ENCODE data around the gene PSMB2.

PSMB2 gene

GRCh38 chr1:35603941-35604340 lies 37.4 kb downstream of the PSMB2 start:
- H3K36me3 ChIP-seq (ENCODE audit: insufficient read depth, low read length) = peaks cover 95% of the 10 kb centered on the region
- TF ChIP-seq EZH2 (IDR thresholded peaks at IDR 0.05; ENCODE audit: borderline replicate concordance, low read depth, low read length, severe bottlenecking) (no peak), CTCF (IDR thresholded peaks at IDR 0.05; ENCODE audit: borderline replicate concordance, extremely low read depth, low read length, poor library complexity, severe bottlenecking) (no peak)
- H4K20me1 ChIP-seq (ENCODE audit: insufficient read depth, low read length) = peaks cover 11% of the 10 kb centered on the region
- H3K9me3 ChIP-seq (ENCODE audit: insufficient read depth, low read length, severe bottlenecking) = no peaks in the 10 kb centered on the region
- ATAC-seq (ENCODE audit: insufficient read depth, low read depth) (no peak), DNase-seq (no peak)
- no peak overlapping the region for H2AFZ ChIP-seq (ENCODE audit: low read depth, low read length)
- H3K27ac ChIP-seq (ENCODE audit: low read length) = no peak overlapping the region
- H3K79me2 ChIP-seq (ENCODE audit: insufficient read depth, low read length) = peaks cover 39% of the 10 kb centered on the region
- H3K4me3 ChIP-seq (ENCODE audit: low read depth in 1 of 2, low read length in 2 of 2) = no peak overlapping the region
- no peaks in the 10 kb centered on the region for H3K4me1 ChIP-seq (ENCODE audit: insufficient read depth, low read length)
- H3K9ac ChIP-seq (ENCODE audit: low read depth, low read length) = no peak overlapping the region
- H3K4me2 ChIP-seq (ENCODE audit: insufficient read depth, low read length) = no peak overlapping the region
- H3K27me3 ChIP-seq (ENCODE audit: insufficient read depth, low read length, poor library complexity) = no peaks in the 10 kb centered on the region

GRCh38 chr1:35603468-35603867 lies 37.9 kb downstream of the PSMB2 start:
- Histone ChIP-seq H3K27ac (ENCODE audit: low read length) (no peak overlapping the region), H3K36me3 (ENCODE audit: insufficient read depth, low read length) (peaks cover 93% of the 10 kb centered on the region), H2AFZ (ENCODE audit: low read depth, low read length) (no peak overlapping the region), H4K20me1 (ENCODE audit: insufficient read depth, low read length) (peaks cover 9% of the 10 kb centered on the region), H3K4me3 (ENCODE audit: low read depth in 1 of 2, low read length in 2 of 2) (no peak overlapping the region), H3K9me3 (ENCODE audit: insufficient read depth, low read length, severe bottlenecking) (no peaks in the 10 kb centered on the region), H3K79me2 (ENCODE audit: insufficient read depth, low read length) (peaks cover 34% of the 10 kb centered on the region), H3K4me2 (ENCODE audit: insufficient read depth, low read length) (no peak overlapping the region), H3K9ac (ENCODE audit: low read depth, low read length) (no peak overlapping the region), H3K27me3 (ENCODE audit: insufficient read depth, low read length, poor library complexity) (no peaks in the 10 kb centered on the region), H3K4me1 (ENCODE audit: insufficient read depth, low read length) (no peaks in the 10 kb centered on the region)
- ATAC-seq (ENCODE audit: insufficient read depth, low read depth) (no peak), DNase-seq (no peak)
- TF ChIP-seq CTCF (IDR thresholded peaks at IDR 0.05; ENCODE audit: borderline replicate concordance, extremely low read depth, low read length, poor library complexity, severe bottlenecking) = no peak
- TF ChIP-seq EZH2 (IDR thresholded peaks at IDR 0.05; ENCODE audit: borderline replicate concordance, low read depth, low read length, severe bottlenecking) = no peak

GRCh38 chr1:35600593-35600992 lies 40.7 kb downstream of the PSMB2 start:
- Histone ChIP-seq H3K9ac (ENCODE audit: low read depth, low read length) (no peak overlapping the region), H3K4me3 (ENCODE audit: low read depth in 1 of 2, low read length in 2 of 2) (no peak overlapping the region), H3K79me2 (ENCODE audit: insufficient read depth, low read length) (peaks cover 8% of the 10 kb centered on the region; the same call in 1 of the 2 replicates), H3K36me3 (ENCODE audit: insufficient read depth, low read length) (peaks cover 74% of the 10 kb centered on the region), H3K27me3 (ENCODE audit: insufficient read depth, low read length, poor library complexity) (no peaks in the 10 kb centered on the region), H3K4me1 (ENCODE audit: insufficient read depth, low read length) (no peaks in the 10 kb centered on the region), H2AFZ (ENCODE audit: low read depth, low read length) (no peak overlapping the region), H3K9me3 (ENCODE audit: insufficient read depth, low read length, severe bottlenecking) (no peaks in the 10 kb centered on the region), H4K20me1 (ENCODE audit: insufficient read depth, low read length) (peaks cover 4% of the 10 kb centered on the region), H3K4me2 (ENCODE audit: insufficient read depth, low read length) (no peak overlapping the region), H3K27ac (ENCODE audit: low read length) (no peak overlapping the region)
- TF ChIP-seq CTCF (IDR thresholded peaks at IDR 0.05; ENCODE audit: borderline replicate concordance, extremely low read depth, low read length, poor library complexity, severe bottlenecking) (no peak), EZH2 (IDR thresholded peaks at IDR 0.05; ENCODE audit: borderline replicate concordance, low read depth, low read length, severe bottlenecking) (no peak)
- ATAC-seq (ENCODE audit: insufficient read depth, low read depth) (no peak), DNase-seq (no peak)

GRCh38 chr1:35599411-35599810 lies 41.9 kb downstream of the PSMB2 start:
- ATAC-seq (ENCODE audit: insufficient read depth, low read depth) (no peak), DNase-seq (no peak)
- Histone ChIP-seq H2AFZ (ENCODE audit: low read depth, low read length) (no peak overlapping the region), H3K27ac (ENCODE audit: low read length) (no peak overlapping the region), H3K4me1 (ENCODE audit: insufficient read depth, low read length) (no peaks in the 10 kb centered on the region), H4K20me1 (ENCODE audit: insufficient read depth, low read length) (no peaks in the 10 kb centered on the region; the same call in 1 of the 2 replicates), H3K4me3 (ENCODE audit: low read depth in 1 of 2, low read length in 2 of 2) (no peak overlapping the region), H3K27me3 (ENCODE audit: insufficient read depth, low read length, poor library complexity) (no peaks in the 10 kb centered on the region), H3K4me2 (ENCODE audit: insufficient read depth, low read length) (no peak overlapping the region), H3K79me2 (ENCODE audit: insufficient read depth, low read length) (no peaks in the 10 kb centered on the region), H3K36me3 (ENCODE audit: insufficient read depth, low read length) (peaks cover 63% of the 10 kb centered on the region), H3K9ac (ENCODE audit: low read depth, low read length) (no peak overlapping the region), H3K9me3 (ENCODE audit: insufficient read depth, low read length, severe bottlenecking) (no peaks in the 10 kb centered on the region)
- TF ChIP-seq EZH2 (IDR thresholded peaks at IDR 0.05; ENCODE audit: borderline replicate concordance, low read depth, low read length, severe bottlenecking) (no peak), CTCF (IDR thresholded peaks at IDR 0.05; ENCODE audit: borderline replicate concordance, extremely low read depth, low read length, poor library complexity, severe bottlenecking) (no peak)
